Activated B cell treated with CpG ODN at 0.5 μM for 24 hours (primary cell): ENCODE measurements around the gene POPDC2. TPM values are rescaled to one million over a fixed set of nuclear protein-coding genes. Genes with fewer than 3 reads are reported as not detected.

Experiments
- ATAC-seq: fragments of 200-7000 bp; cut with Tn5 transposase; one replicate; pipeline ENCODE4 v1.10.0; 2021; ENCODE audit warnings: low read depth, mild to moderate bottlenecking, moderate library complexity
- CTCF ChIA-PET: fragments of 350-600 bp; sonication (Branson Sonifier 250); formaldehyde crosslinking; loops from one replicate; lab custom pipeline; 2021; ENCODE audit warnings: antibody characterized with exemption; lab: Charles Lee
- POLR2A ChIA-PET: fragments of 350-600 bp; sonication (Branson Sonifier 250); formaldehyde crosslinking; loops from one replicate; lab custom pipeline; 2021; ENCODE audit warnings: antibody characterized with exemption; lab: Charles Lee
- DNase-seq: peaks from one replicate; pipeline ENCODE4 v3.0.0; 2022
- H3K27ac Mint-ChIP-seq: one replicate; pipeline ENCODE4 v1.8.0; 2020; ENCODE audit warnings: mixed read lengths
- H3K27me3 Mint-ChIP-seq: one replicate; pipeline ENCODE4 v1.8.0; 2021; ENCODE audit warnings: mixed read lengths
- H3K36me3 Mint-ChIP-seq: one replicate; pipeline ENCODE4 v1.8.0; 2021; ENCODE audit warnings: low read depth, mixed read lengths
- H3K4me1 Mint-ChIP-seq: one replicate; pipeline ENCODE4 v1.8.0; 2021; ENCODE audit warnings: mixed read lengths
- H3K4me3 Mint-ChIP-seq: one replicate; pipeline ENCODE4 v1.8.0; 2020; ENCODE audit warnings: mild to moderate bottlenecking, mixed read lengths
- H3K9me3 Mint-ChIP-seq: one replicate; pipeline ENCODE4 v1.8.0; 2020; ENCODE audit warnings: mixed read lengths
- CTCF ChIP-seq: fragments of 200-600 bp; IDR thresholded peaks from one replicate; pipeline ENCODE4 v1.8.0; 2022; ENCODE audit warnings: antibody characterized with exemption, mild to moderate bottlenecking
- intact Hi-C: fragments of 100-400 bp; cut with micrococcal nuclease; formaldehyde crosslinking; loops from one replicate; pipeline ENCODE4 v1.15.1; 2024
- total RNA-seq: library from RNA; stranded (reverse); gene quantifications from 2 replicates; pipeline ENCODE4 v1.2.3, GENCODE V29; 2022

Gene POPDC2
- total RNA-seq, 1 donor from 2014 or later = 6.7 TPM

GRCh38 chr3:119594066-119594465, 66.3 kb downstream of the POPDC2 start:
- DNase-seq (no peak), ATAC-seq (no peak)
- Mint-ChIP-seq H3K4me1 (peaks cover 38% of the 10 kb centered on the region), H3K36me3 (peaks cover 12% of the 10 kb centered on the region), H3K27ac (no peak overlapping the region), H3K4me3 (no peak overlapping the region), H3K9me3 (no peaks in the 10 kb centered on the region), H3K27me3 (no peaks in the 10 kb centered on the region)
- no peak for TF ChIP-seq CTCF
- ChIA-PET POLR2A (no interaction called here), CTCF (no interaction called here)
- intact Hi-C loops = no loop called here

- H3K4me3 Mint-ChIP-seq = no peak overlapping the region
- ATAC-seq = no peak
- POLR2A ChIA-PET = no interaction called here
- H3K27ac Mint-ChIP-seq = no peak overlapping the region
- no peak for DNase-seq
- intact Hi-C loops = no loop called here
- H3K36me3 Mint-ChIP-seq = peaks cover 19% of the 10 kb centered on the region
- CTCF ChIA-PET = no interaction called here
- H3K27me3 Mint-ChIP-seq = no peaks in the 10 kb centered on the region
- H3K4me1 Mint-ChIP-seq = peaks cover 39% of the 10 kb centered on the region
- no peaks in the 10 kb centered on the region for H3K9me3 Mint-ChIP-seq
- TF ChIP-seq CTCF = no peak
These were observed 67.5 kb downstream of the POPDC2 start for GRCh38 chr3:119592861-119593260.

Other genes starting within 250 kb of the POPDC2 start
- gene TMEM39A, start 197.0 kb downstream of the POPDC2 start, total RNA-seq = 33.7 and 45.6 TPM in 2 replicates
- 32.1 and 35.8 TPM in 2 replicates for gene POGLUT1, start 191.6 kb downstream of the POPDC2 start, total RNA-seq
- 73.0 and 76.1 TPM in 2 replicates for gene TIMMDC1, start 162.0 kb downstream of the POPDC2 start, total RNA-seq
- 71.4 and 88.1 TPM in 2 replicates for gene CD80, start 101.0 kb downstream of the POPDC2 start, total RNA-seq
- 41.2 and 43.8 TPM in 2 replicates for gene ADPRH, start 81.1 kb downstream of the POPDC2 start, total RNA-seq
- gene PLA1A, start 62.7 kb downstream of the POPDC2 start, total RNA-seq = 0.56 and 1.1 TPM in 2 replicates
- 58.8 and 58.9 TPM in 2 replicates for gene COX17, start 16.8 kb upstream of the POPDC2 start, total RNA-seq
- gene CFAP91, start 42.4 kb upstream of the POPDC2 start, total RNA-seq = 8.5 and 12.9 TPM in 2 replicates
- 1.1 and 1.2 TPM in 2 replicates for gene NR1I2, start 121.5 kb upstream of the POPDC2 start, total RNA-seq